Vagina (tissue), 2 donors: ENCODE results near the gene GPR15.

ENCODE experiments used
- POLR2A ChIP-seq, 2 donors: fragments of 450-650 bp; IDR thresholded peaks; one replicate each; pipeline ENCODE4 v1.6.1; 2017; ENCODE audit warnings: antibody characterized with exemption in 2 of 2, mild to moderate bottlenecking in 2 of 2, moderate library complexity in 2 of 2
- POLR2AphosphoS5 ChIP-seq, 2 donors: sonication (generic); formaldehyde crosslinking; IDR thresholded peaks; one replicate each; pipeline ENCODE4 v1.9.0; 2017; ENCODE audit warnings: antibody characterized with exemption in 2 of 2, mild to moderate bottlenecking in 2 of 2, low read depth in 1 of 2; ENCODE audit not compliant: insufficient read depth in 1 of 2

- TF ChIP-seq POLR2A (IDR thresholded peaks at IDR 0.05) = no peak
- TF ChIP-seq POLR2AphosphoS5 (IDR thresholded peaks at IDR 0.05; ENCODE audit: insufficient read depth in 1 of 2, low read depth in 1 of 2) = no peak
Observed at GRCh38 chr3:98545940-98546339, 14.2 kb downstream of the GPR15 start.
